SK-N-SH treated with all-trans-retinoic acid at 6 μM for 48 hours (cell line): ENCODE data around the gene ZNF385C.

Experiments
- ATAC-seq: fragments of 200-7000 bp; cut with Tn5 transposase; 3 replicates; pipeline ENCODE4 v1.9.1; 2020; ENCODE audit warnings: mild to moderate bottlenecking, moderate library complexity
- BACH2 ChIP-seq: fragments of 250-450 bp; sonication (Bioruptor Pico); IDR thresholded peaks from 2 replicates; pipeline ENCODE4 v1.9.0; 2021; ENCODE audit warnings: mild to moderate bottlenecking, borderline replicate concordance
- ESRRG ChIP-seq: fragments of 250-450 bp; sonication (Bioruptor Pico); IDR thresholded peaks from 2 replicates; pipeline ENCODE4 v1.6.1; 2021; ENCODE audit warnings: mild to moderate bottlenecking
- GLIS3 ChIP-seq: fragments of 250-450 bp; sonication (Bioruptor Pico); IDR thresholded peaks from 2 replicates; pipeline ENCODE4 v1.5.0; 2020; ENCODE audit warnings: mild to moderate bottlenecking, moderate library complexity
- OSR1 ChIP-seq: fragments of 250-450 bp; sonication (Bioruptor Pico); IDR thresholded peaks from 2 replicates; pipeline ENCODE4 v1.8.0; 2022; ENCODE audit warnings: moderate library complexity, mild to moderate bottlenecking, inconsistent platforms
- PATZ1 ChIP-seq: fragments of 250-450 bp; sonication (Bioruptor Pico); IDR thresholded peaks from 2 replicates; pipeline ENCODE4 v1.8.0; 2020; ENCODE audit warnings: mild to moderate bottlenecking, moderate library complexity, borderline replicate concordance
- POU6F1 ChIP-seq: fragments of 250-450 bp; sonication (Bioruptor Pico); IDR thresholded peaks from 2 replicates; pipeline ENCODE4 v1.8.0; 2021; ENCODE audit warnings: low read depth, mild to moderate bottlenecking, moderate library complexity, borderline replicate concordance
- PPARA ChIP-seq: fragments of 250-450 bp; sonication (Bioruptor Pico); IDR thresholded peaks from 2 replicates; pipeline ENCODE4 v1.5.0; 2020; ENCODE audit warnings: mild to moderate bottlenecking, borderline replicate concordance
- SNAI2 ChIP-seq: fragments of 250-450 bp; sonication (Bioruptor Pico); IDR thresholded peaks from 2 replicates; pipeline ENCODE4 v1.5.0; 2020; ENCODE audit warnings: mild to moderate bottlenecking, moderate library complexity
- TOX ChIP-seq: fragments of 250-450 bp; sonication (Bioruptor Pico); IDR thresholded peaks from 2 replicates; pipeline ENCODE4 v1.8.0; 2021; ENCODE audit warnings: mild to moderate bottlenecking, moderate library complexity, borderline replicate concordance
- TSHZ2 ChIP-seq: fragments of 250-450 bp; sonication (Bioruptor Pico); IDR thresholded peaks from 2 replicates; pipeline ENCODE4 v1.5.0; 2020; ENCODE audit warnings: mild to moderate bottlenecking, moderate library complexity
- ZC3H10 ChIP-seq: fragments of 250-450 bp; sonication (Bioruptor Pico); IDR thresholded peaks from 2 replicates; pipeline ENCODE4 v1.5.1; 2021; ENCODE audit warnings: mild to moderate bottlenecking, moderate library complexity
- ZFP3 ChIP-seq: fragments of 250-450 bp; sonication (Bioruptor Pico); IDR thresholded peaks from 2 replicates; pipeline ENCODE4 v1.5.0; 2020; ENCODE audit warnings: mild to moderate bottlenecking, moderate library complexity
- ZFP30 ChIP-seq: fragments of 450-650 bp; formaldehyde crosslinking; IDR thresholded peaks from 2 replicates; pipeline ENCODE4 v1.5.0; 2022; ENCODE audit warnings: mild to moderate bottlenecking, moderate library complexity
- ZNF8 ChIP-seq: fragments of 450-650 bp; formaldehyde crosslinking; IDR thresholded peaks from 2 replicates; pipeline ENCODE4 v1.5.0; 2020; ENCODE audit warnings: mild to moderate bottlenecking, moderate library complexity

The ZNF385C gene

GRCh38 chr17:42034059-42034458 is 64.2 kb downstream of the ZNF385C start:
- TF ChIP-seq PATZ1, result no peak
- no peak for TF ChIP-seq OSR1 (CRISPR knock-in tag)
- no peak for TF ChIP-seq ZFP30
- TF ChIP-seq ZC3H10, result no peak
- no peak for TF ChIP-seq TSHZ2 (CRISPR knock-in tag)

GRCh38 chr17:42031584-42031983 is 66.7 kb downstream of the ZNF385C start:
- ATAC-seq, result no peak

More at GRCh38 chr17:42034059-42034458, 64.2 kb downstream of the ZNF385C start:
- ATAC-seq, result no peak

More at GRCh38 chr17:42031584-42031983, 66.7 kb downstream of the ZNF385C start:
- no peak for TF ChIP-seq ZFP30
- no peak for TF ChIP-seq PATZ1
- no peak for TF ChIP-seq TOX (CRISPR knock-in tag)
- TF ChIP-seq GLIS3 (CRISPR knock-in tag), result no peak
- no peak for TF ChIP-seq POU6F1 (CRISPR knock-in tag)
- TF ChIP-seq PPARA (CRISPR knock-in tag), result no peak
- TF ChIP-seq ZFP3 (CRISPR knock-in tag), result no peak
- TF ChIP-seq ESRRG, result no peak
- TF ChIP-seq SNAI2 (CRISPR knock-in tag), result no peak
- TF ChIP-seq TSHZ2 (CRISPR knock-in tag), result no peak
- TF ChIP-seq BACH2 (CRISPR knock-in tag), result no peak
- no peak for TF ChIP-seq ZC3H10
- TF ChIP-seq ZNF8 (CRISPR knock-in tag), result no peak
